ENCODE data around the gene RFXANK.

Gene RFXANK

GRCh38 chr19:19230999-19231398 lies 38.9 kb downstream of the RFXANK start:
- no peak for DNase-seq (ENCODE audit: low read depth, low spot score)
- POLR2A ChIA-PET: no interaction called here
- CTCF ChIA-PET: interaction anchor here (1.3 kb wide), 1 partner anchor 85 kb away, joined by 3 read pairs; no protein-coding TSS in a partner anchor

GRCh38 chr19:19232261-19232721 lies 40.2 kb downstream of the RFXANK start:
- no peak for DNase-seq (ENCODE audit: low read depth, low spot score)
- CTCF ChIA-PET: interaction anchor here (0.9 to 1.3 kb wide), 3 partner anchors 12 to 86 kb away, joined by 3 to 4 read pairs (median 4); no protein-coding TSS in a partner anchor
- POLR2A ChIA-PET: no interaction called here

More at GRCh38 chr19:19230999-19231398, 38.9 kb downstream of the RFXANK start:
- no peak overlapping the region for H3K4me3 ChIP-seq (ENCODE audit: low read depth, low read length)
- TF ChIP-seq CTCF (IDR thresholded peaks at IDR 0.05; ENCODE audit: insufficient read depth, low read length, missing control alignments): no peak

GRCh38 chr19:19234220-19234816 lies 42.3 kb downstream of the RFXANK start:
- POLR2A ChIA-PET: no interaction called here
- no peak overlapping the region for H3K4me3 ChIP-seq (ENCODE audit: low read depth, low read length)
- CTCF ChIA-PET: interaction anchor here (0.7 to 2.4 kb wide), 2 partner anchors 9 to 59 kb away, joined by 3 to 14 read pairs; no protein-coding TSS in a partner anchor
- DNase-seq (ENCODE audit: low read depth, low spot score): no peak
- TF ChIP-seq CTCF (IDR thresholded peaks at IDR 0.05; ENCODE audit: insufficient read depth, low read length, missing control alignments): no peak

More at GRCh38 chr19:19232261-19232721, 40.2 kb downstream of the RFXANK start:
- no peak overlapping the region for H3K4me3 ChIP-seq (ENCODE audit: low read depth, low read length)
- no peak for TF ChIP-seq CTCF (IDR thresholded peaks at IDR 0.05; ENCODE audit: insufficient read depth, low read length, missing control alignments)

GRCh38 chr19:19236173-19236572 lies 44.1 kb downstream of the RFXANK start:
- ChIA-PET POLR2A (no interaction called here), CTCF (no interaction called here)
- no peak for DNase-seq (ENCODE audit: low read depth, low spot score)
- no peak overlapping the region for H3K4me3 ChIP-seq (ENCODE audit: low read depth, low read length)
- no peak for TF ChIP-seq CTCF (IDR thresholded peaks at IDR 0.05; ENCODE audit: insufficient read depth, low read length, missing control alignments)

GRCh38 chr19:19238126-19238894 lies 46.3 kb downstream of the RFXANK start:
- CTCF ChIA-PET: no interaction called here
- POLR2A ChIA-PET: no interaction called here

More at GRCh38 chr19:19238126-19238894, 46.3 kb downstream of the RFXANK start:
- no peak for TF ChIP-seq CTCF (IDR thresholded peaks at IDR 0.05; ENCODE audit: insufficient read depth, low read length, missing control alignments)
- no peak for DNase-seq (ENCODE audit: low read depth, low spot score)
- no peak overlapping the region for H3K4me3 ChIP-seq (ENCODE audit: low read depth, low read length)
